Activated CD8-positive, alpha-beta T cell treated with anti-CD3 and anti-CD28 coated beads for 36 hours (primary cell): Measurements from ENCODE around the gene BEST2. TPM values are rescaled to one million over a fixed set of nuclear protein-coding genes. Genes with fewer than 3 reads are reported as not detected.

ENCODE experiments used
- ATAC-seq: fragments of 200-7000 bp; cut with Tn5 transposase; one replicate; pipeline ENCODE4 v1.10.0; 2021; ENCODE audit warnings: mild to moderate bottlenecking, moderate library complexity
- CTCF ChIA-PET: fragments of 350-600 bp; sonication (Branson Sonifier 250); formaldehyde crosslinking; loops from one replicate; lab custom pipeline; 2021; ENCODE audit warnings: antibody characterized with exemption; lab: Charles Lee
- POLR2A ChIA-PET: fragments of 350-600 bp; sonication (Branson Sonifier 250); formaldehyde crosslinking; loops from one replicate; lab custom pipeline; 2021; ENCODE audit warnings: antibody characterized with exemption; lab: Charles Lee
- DNase-seq: peaks from one replicate; pipeline ENCODE4 v3.0.0-alpha.2; 2020
- H3K27ac Mint-ChIP-seq: one replicate; pipeline ENCODE4 v1.8.0; 2021; ENCODE audit warnings: mild to moderate bottlenecking, mixed read lengths
- H3K27me3 Mint-ChIP-seq: one replicate; pipeline ENCODE4 v1.8.0; 2021; ENCODE audit warnings: mixed read lengths
- H3K36me3 Mint-ChIP-seq: one replicate; pipeline ENCODE4 v1.8.0; 2021; ENCODE audit warnings: low read depth, mixed read lengths
- H3K4me1 Mint-ChIP-seq: one replicate; pipeline ENCODE4 v1.8.0; 2021; ENCODE audit warnings: low read depth, mixed read lengths
- H3K4me3 Mint-ChIP-seq: one replicate; pipeline ENCODE4 v1.8.0; 2021; ENCODE audit warnings: mild to moderate bottlenecking, moderate library complexity, mixed read lengths
- H3K9me3 Mint-ChIP-seq: one replicate; pipeline ENCODE4 v1.8.0; 2021; ENCODE audit warnings: mixed read lengths
- intact Hi-C: fragments of 100-400 bp; cut with micrococcal nuclease; formaldehyde crosslinking; loops from one replicate; pipeline ENCODE4 v1.10.0; 2022
- total RNA-seq, 2 experiments: library from RNA; stranded (reverse); gene quantifications; one replicate each; pipeline ENCODE4 v1.2.3, GENCODE V29; 2021
- TF ChIP-seq, protein P1 (sequence below): fragments of 200-600 bp; IDR thresholded peaks from one replicate; pipeline ENCODE4 v1.8.0; 2022; ENCODE audit warnings: antibody characterized with exemption, mild to moderate bottlenecking

The BEST2 gene
- total RNA-seq, 2 experiments from 2014 or later = not detected

DNA sequence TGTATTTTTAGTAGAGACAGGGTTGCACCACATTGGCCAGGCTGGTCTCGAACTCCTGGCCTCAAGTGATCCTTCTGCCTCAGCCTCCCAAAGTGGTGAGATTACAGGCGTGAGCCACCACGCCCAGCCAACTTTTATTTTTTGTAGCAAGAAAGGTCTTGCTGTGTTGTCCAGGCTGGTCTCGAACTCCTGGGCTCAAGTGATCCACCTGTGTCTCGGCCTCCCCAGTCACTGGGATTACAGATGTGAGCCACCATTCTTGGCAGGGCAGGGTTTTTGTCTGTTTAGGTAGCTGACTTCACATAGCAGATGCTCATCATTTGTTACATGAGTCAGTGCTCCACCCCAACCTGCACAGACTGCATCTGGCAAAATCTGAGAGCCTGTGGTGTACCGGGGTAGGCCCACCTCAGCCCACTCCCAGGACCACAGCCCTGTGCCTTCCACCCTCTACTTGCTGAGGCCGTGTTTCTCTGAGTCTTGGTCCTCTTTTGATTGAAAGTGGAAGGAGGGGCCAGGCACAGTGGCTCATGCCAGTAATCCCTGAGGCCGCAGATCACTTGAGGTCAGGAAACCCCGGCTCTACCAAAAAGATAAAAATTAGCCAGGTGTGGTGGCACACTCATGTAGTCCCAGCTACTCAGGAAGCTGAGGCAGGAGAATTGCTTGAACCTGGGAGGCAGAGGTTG lies 23.7 kb upstream of the BEST2 start:
- intact Hi-C loops = no loop called here
- POLR2A ChIA-PET = interaction anchor here (2.0 kb wide), 1 partner anchor 64 kb away, joined by 6 read pairs; the partner anchor contains the start of gene JUNB
- no peak overlapping the region for H3K27ac Mint-ChIP-seq
- ATAC-seq (no peak), DNase-seq (no peak)
- H3K4me3 Mint-ChIP-seq = no peak overlapping the region
- H3K9me3 Mint-ChIP-seq = no peaks in the 10 kb centered on the region
- peaks cover 24% of the 10 kb centered on the region for H3K4me1 Mint-ChIP-seq
- CTCF ChIA-PET = interaction anchor here (1.6 to 1.7 kb wide), 2 partner anchors 11 to 68 kb away, joined by 3 to 4 read pairs; no protein-coding TSS in a partner anchor
- H3K36me3 Mint-ChIP-seq = peaks cover 36% of the 10 kb centered on the region
- no peaks in the 10 kb centered on the region for H3K27me3 Mint-ChIP-seq
- TF ChIP-seq, protein P1, sequence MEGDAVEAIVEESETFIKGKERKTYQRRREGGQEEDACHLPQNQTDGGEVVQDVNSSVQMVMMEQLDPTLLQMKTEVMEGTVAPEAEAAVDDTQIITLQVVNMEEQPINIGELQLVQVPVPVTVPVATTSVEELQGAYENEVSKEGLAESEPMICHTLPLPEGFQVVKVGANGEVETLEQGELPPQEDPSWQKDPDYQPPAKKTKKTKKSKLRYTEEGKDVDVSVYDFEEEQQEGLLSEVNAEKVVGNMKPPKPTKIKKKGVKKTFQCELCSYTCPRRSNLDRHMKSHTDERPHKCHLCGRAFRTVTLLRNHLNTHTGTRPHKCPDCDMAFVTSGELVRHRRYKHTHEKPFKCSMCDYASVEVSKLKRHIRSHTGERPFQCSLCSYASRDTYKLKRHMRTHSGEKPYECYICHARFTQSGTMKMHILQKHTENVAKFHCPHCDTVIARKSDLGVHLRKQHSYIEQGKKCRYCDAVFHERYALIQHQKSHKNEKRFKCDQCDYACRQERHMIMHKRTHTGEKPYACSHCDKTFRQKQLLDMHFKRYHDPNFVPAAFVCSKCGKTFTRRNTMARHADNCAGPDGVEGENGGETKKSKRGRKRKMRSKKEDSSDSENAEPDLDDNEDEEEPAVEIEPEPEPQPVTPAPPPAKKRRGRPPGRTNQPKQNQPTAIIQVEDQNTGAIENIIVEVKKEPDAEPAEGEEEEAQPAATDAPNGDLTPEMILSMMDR = no peak

DNA sequence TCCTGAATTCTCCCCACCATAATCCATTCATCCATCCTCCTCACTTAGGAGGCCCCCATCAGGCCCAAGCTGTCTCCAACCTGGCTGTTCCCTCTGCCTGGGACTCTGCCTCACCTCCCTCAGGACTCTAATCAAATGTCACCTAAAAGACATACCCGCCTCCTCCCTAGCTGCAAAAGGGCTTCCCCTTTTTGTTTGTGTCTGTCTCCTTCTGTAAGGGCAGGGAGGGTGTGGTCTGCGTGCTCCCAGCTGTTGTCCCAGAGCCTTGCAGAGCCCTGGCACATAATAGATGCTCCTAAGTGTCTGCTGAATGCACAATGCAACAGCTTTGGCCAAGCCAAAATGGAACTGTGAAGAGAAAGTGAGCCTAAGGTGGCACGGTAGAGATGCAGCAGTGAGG lies 21.5 kb upstream of the BEST2 start:
- no peak for DNase-seq
- ChIA-PET POLR2A (interaction anchor here (8.9 kb wide), 1 partner anchor 7 kb away, joined by 160 read pairs; the partner anchor contains the start of gene TNPO2), CTCF (interaction anchor here (1.5 to 2.6 kb wide), 2 partner anchors 28 to 63 kb away, joined by 4 to 14 read pairs; no protein-coding TSS in a partner anchor)
- Mint-ChIP-seq H3K27me3 (no peaks in the 10 kb centered on the region), H3K27ac (no peak overlapping the region), H3K4me3 (no peak overlapping the region), H3K9me3 (no peaks in the 10 kb centered on the region), H3K4me1 (peaks cover 25% of the 10 kb centered on the region), H3K36me3 (peaks cover 44% of the 10 kb centered on the region)
- TF ChIP-seq, protein P1 = no peak
- intact Hi-C loops = no loop called here
- ATAC-seq = no peak

DNA sequence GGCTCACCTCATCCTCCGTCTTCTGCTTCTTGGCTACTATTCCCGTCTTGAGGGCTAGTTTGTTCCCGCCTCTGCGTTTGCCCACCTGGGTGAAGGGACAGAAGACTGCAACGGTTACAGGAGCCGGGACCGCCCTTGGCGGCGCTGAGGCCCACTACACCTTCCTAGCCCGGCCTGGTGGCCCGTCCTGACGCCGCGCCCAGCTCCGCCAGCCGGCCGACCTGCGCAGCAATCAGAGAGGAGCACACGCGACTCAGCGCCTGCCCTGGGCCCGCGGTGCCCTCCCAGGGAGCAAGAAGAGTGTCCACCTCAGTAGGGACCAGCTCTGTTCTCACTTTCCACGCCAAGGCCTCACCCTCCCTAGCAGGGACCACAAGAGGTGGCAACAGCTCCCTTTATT lies 20.3 kb upstream of the BEST2 start:
- H3K27me3 Mint-ChIP-seq = no peaks in the 10 kb centered on the region
- intact Hi-C loops = no loop called here
- peaks cover 44% of the 10 kb centered on the region for H3K36me3 Mint-ChIP-seq
- peaks cover 29% of the 10 kb centered on the region for H3K4me1 Mint-ChIP-seq
- no peak for ATAC-seq
- H3K27ac Mint-ChIP-seq = no peak overlapping the region
- CTCF ChIA-PET = interaction anchor here (0.6 to 2.6 kb wide), 5 partner anchors 8 to 65 kb away, joined by 3 to 14 read pairs (median 4); partner anchors contain the start of gene TNPO2
- POLR2A ChIA-PET = interaction anchor here (0.5 to 8.9 kb wide), 6 partner anchors 8 to 117 kb away, joined by 3 to 160 read pairs (median 3); partner anchors contain the start of genes JUNB and TNPO2
- no peaks in the 10 kb centered on the region for H3K9me3 Mint-ChIP-seq
- no peak for DNase-seq
- H3K4me3 Mint-ChIP-seq = no peak overlapping the region
- TF ChIP-seq, protein P1 = no peak

DNA sequence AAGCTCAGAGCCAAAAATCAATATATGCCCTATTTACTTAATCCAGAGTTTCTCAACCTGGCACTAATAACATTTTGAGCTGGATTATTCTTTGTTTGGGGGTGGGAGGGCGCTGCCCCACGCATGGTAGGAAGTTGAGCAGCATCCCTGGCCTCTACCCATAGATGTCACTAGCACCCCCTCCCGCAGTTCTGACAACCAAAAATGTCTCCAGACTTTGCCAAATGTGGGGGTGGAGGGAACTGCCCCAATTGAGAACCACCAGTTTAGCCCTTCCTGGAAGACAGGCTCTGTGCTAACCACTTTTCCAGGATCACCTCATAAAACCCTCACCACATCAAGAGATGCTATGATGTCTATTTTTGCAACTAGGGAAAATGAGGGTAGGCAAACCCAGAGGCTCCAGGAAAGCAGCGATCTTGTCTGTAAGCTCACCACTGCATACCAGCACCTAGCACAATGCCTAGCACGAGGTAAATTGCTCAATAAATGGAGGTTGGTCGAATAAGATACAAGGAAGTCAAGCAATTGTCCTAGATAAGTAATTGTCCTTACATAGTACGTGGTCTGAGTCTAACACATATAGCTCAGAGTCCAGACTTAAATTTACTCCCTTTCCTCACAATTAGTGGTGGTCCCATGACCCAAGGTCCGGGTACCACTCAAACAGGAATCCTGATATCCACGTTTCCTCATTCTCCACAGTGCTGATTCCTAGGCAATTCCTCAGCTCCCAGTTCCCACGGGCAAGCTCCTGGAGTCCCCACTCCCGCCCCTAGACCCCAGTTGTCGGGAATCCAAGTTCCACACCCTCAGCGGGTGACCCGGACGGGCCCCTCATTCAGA lies 18.0 kb upstream of the BEST2 start:
- intact Hi-C loops = no loop called here
- peak; percentile 11 for ATAC-seq
- Mint-ChIP-seq H3K4me1 (peaks cover 41% of the 10 kb centered on the region), H3K4me3 (peak overlapping the region; percentile 93), H3K27ac (peak overlapping the region; percentile 98), H3K9me3 (no peaks in the 10 kb centered on the region), H3K27me3 (no peaks in the 10 kb centered on the region), H3K36me3 (peaks cover 38% of the 10 kb centered on the region)
- DNase-seq = peak; percentile 79
- TF ChIP-seq, protein P1 = peak; percentile 67
- POLR2A ChIA-PET = interaction anchor here (0.6 to 8.9 kb wide), 19 partner anchors 11 to 1027 kb away, joined by 3 to 160 read pairs (median 4); partner anchors contain the start of genes DHPS, FBXW9, GCDH and JUNB
- CTCF ChIA-PET = interaction anchor here (0.5 to 3.3 kb wide), 19 partner anchors 8 to 232 kb away, joined by 3 to 32 read pairs (median 4); partner anchors contain the start of genes RTBDN and TNPO2
